ENCODE data around the gene ZDHHC7. TPM values are rescaled to one million over a fixed set of nuclear protein-coding genes. Genes with fewer than 3 reads are reported as not detected.

ZDHHC7 gene
- total RNA-seq, 6 experiments from 2014 or later: 73.9 to 90.4 (median 78.1) TPM

DNA sequence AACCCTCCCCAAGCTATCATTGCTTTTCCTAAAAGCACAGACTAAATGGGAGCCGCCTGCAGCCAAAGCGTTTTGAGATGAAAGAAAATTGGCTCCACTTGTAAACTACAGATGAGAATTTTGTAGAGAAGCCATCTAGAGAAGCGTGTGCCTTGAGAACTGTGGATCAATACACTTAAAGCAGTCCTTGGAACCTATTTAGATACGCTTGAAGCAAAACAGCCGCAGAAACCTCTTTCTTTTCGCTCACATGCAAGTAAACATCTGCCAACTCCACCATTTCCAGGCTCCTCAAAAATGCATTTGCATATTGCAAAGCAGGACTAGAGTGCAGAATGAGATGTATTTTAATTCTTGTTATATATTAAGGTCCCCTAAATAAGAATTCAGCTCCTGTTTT, 29.4 kb upstream of the ZDHHC7 start:
- Mint-ChIP-seq H3K4me3 (no peak overlapping the region), H3K27ac (no peak overlapping the region), H3K4me1 (ENCODE audit: low read depth) (peaks cover 11% of the 10 kb centered on the region), H3K27me3 (ENCODE audit: insufficient read depth) (peaks cover 2% of the 10 kb centered on the region; the same call in 1 of the 2 replicates), H3K9me3 (no peaks in the 10 kb centered on the region), H3K36me3 (ENCODE audit: low read depth) (peaks cover 6% of the 10 kb centered on the region; the same call in 1 of the 2 replicates)
- TF ChIP-seq, protein P1, sequence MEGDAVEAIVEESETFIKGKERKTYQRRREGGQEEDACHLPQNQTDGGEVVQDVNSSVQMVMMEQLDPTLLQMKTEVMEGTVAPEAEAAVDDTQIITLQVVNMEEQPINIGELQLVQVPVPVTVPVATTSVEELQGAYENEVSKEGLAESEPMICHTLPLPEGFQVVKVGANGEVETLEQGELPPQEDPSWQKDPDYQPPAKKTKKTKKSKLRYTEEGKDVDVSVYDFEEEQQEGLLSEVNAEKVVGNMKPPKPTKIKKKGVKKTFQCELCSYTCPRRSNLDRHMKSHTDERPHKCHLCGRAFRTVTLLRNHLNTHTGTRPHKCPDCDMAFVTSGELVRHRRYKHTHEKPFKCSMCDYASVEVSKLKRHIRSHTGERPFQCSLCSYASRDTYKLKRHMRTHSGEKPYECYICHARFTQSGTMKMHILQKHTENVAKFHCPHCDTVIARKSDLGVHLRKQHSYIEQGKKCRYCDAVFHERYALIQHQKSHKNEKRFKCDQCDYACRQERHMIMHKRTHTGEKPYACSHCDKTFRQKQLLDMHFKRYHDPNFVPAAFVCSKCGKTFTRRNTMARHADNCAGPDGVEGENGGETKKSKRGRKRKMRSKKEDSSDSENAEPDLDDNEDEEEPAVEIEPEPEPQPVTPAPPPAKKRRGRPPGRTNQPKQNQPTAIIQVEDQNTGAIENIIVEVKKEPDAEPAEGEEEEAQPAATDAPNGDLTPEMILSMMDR (IDR thresholded peaks at IDR 0.05): no peak
- no peak for DNase-seq

DNA sequence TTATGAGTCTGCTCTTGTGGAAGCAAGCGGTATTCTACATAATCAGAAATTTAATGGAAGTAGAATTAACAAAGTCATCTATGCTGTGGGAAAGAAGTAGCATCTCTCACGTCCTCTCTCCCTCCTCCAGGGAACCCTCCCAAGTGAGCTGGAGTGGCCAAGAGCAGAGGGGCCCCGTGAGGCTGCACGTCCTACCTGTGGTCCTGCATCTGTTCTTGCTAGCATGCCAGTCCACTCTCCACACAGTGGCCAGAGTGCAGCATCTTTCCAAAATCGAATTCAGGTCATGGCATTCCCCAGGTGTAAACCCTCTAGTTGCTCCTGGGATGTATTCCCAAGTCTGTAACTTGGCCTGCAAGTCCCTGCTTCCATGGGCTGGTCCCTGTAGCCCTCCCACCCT, 26.4 kb upstream of the ZDHHC7 start:
- Mint-ChIP-seq H3K9me3 (no peaks in the 10 kb centered on the region), H3K27me3 (ENCODE audit: insufficient read depth) (peaks cover 4% of the 10 kb centered on the region), H3K36me3 (ENCODE audit: low read depth) (peaks cover 6% of the 10 kb centered on the region; the same call in 1 of the 2 replicates), H3K4me3 (no peak overlapping the region), H3K27ac (peak overlapping the region; percentile 80; the same call in 1 of the 2 replicates), H3K4me1 (ENCODE audit: low read depth) (peaks cover 11% of the 10 kb centered on the region)
- DNase-seq: no peak
- TF ChIP-seq, protein P1 (IDR thresholded peaks at IDR 0.05): no peak

DNA sequence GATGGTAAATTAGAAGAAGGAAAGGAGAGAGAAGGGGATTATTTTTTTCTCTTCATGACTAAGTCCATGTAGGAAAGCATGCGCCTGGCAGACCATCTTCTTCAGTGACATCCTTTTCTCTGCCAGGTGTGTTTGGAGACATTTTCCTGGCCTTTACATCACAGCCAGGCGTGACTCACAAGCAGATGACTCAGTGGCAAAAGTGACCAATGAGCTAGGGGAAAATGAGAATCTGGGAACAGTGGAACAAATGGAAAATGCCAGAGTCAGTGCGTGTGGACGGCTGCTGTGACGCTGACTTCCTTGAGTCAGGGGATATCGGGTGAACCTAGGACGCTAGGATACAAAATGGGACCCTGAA, 25.7 kb upstream of the ZDHHC7 start:
- H3K4me3 Mint-ChIP-seq: no peak overlapping the region
- H3K27ac Mint-ChIP-seq: peak overlapping the region; percentile 80
- H3K9me3 Mint-ChIP-seq: no peaks in the 10 kb centered on the region
- H3K4me1 Mint-ChIP-seq (ENCODE audit: low read depth): peaks cover 11% of the 10 kb centered on the region
- peaks cover 6% of the 10 kb centered on the region; the same call in 1 of the 2 replicates for H3K36me3 Mint-ChIP-seq (ENCODE audit: low read depth)
- H3K27me3 Mint-ChIP-seq (ENCODE audit: insufficient read depth): peaks cover 4% of the 10 kb centered on the region
- peak; percentile 72 for DNase-seq
- TF ChIP-seq, protein P1 (IDR thresholded peaks at IDR 0.05): no peak

DNA sequence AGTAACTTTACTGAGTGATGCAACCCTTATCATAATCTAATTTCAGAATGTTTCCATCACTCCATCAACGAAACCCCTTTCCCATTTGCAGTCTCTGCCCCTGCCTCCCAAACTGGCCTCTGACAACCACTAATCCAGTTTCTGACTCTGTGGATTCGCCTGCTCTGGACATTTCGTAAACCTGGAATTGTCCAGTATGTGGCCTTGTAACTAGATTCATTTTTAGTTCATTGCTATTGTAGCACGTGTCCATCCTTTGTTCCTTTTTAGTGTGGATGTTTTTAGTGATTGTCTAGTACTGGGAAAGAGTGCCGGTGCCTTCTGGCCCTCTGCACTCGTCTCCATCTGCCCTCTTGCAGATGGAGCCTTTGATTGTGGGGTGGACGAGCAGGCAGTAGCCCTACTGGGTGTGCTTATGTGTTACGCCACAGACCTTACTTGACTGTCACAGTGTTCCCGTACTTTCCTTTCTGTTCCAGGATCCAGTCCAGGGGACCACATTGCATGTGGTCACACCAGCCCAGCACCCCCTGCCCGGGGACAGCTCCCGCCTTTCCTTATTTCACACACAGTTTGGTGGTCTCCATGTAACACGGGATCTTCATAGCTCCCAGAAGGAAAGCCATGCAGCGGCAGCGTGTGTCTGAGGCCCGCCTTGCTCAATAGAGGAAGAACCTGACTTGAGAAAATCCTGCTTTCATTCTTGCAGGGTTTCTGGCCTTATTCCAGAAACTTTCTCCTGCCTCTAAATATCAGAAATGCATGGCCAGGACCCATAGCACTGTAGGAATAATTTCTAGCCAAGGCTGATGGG, 25.1 kb upstream of the ZDHHC7 start:
- no peak overlapping the region for H3K27ac Mint-ChIP-seq
- H3K9me3 Mint-ChIP-seq: no peaks in the 10 kb centered on the region
- peaks cover 4% of the 10 kb centered on the region for H3K27me3 Mint-ChIP-seq (ENCODE audit: insufficient read depth)
- H3K36me3 Mint-ChIP-seq (ENCODE audit: low read depth): peaks cover 10% of the 10 kb centered on the region; the same call in 1 of the 2 replicates
- H3K4me3 Mint-ChIP-seq: no peak overlapping the region; the same call in 1 of the 2 replicates
- DNase-seq: no peak
- peaks cover 11% of the 10 kb centered on the region for H3K4me1 Mint-ChIP-seq (ENCODE audit: low read depth)
- TF ChIP-seq, protein P1 (IDR thresholded peaks at IDR 0.05): no peak

DNA sequence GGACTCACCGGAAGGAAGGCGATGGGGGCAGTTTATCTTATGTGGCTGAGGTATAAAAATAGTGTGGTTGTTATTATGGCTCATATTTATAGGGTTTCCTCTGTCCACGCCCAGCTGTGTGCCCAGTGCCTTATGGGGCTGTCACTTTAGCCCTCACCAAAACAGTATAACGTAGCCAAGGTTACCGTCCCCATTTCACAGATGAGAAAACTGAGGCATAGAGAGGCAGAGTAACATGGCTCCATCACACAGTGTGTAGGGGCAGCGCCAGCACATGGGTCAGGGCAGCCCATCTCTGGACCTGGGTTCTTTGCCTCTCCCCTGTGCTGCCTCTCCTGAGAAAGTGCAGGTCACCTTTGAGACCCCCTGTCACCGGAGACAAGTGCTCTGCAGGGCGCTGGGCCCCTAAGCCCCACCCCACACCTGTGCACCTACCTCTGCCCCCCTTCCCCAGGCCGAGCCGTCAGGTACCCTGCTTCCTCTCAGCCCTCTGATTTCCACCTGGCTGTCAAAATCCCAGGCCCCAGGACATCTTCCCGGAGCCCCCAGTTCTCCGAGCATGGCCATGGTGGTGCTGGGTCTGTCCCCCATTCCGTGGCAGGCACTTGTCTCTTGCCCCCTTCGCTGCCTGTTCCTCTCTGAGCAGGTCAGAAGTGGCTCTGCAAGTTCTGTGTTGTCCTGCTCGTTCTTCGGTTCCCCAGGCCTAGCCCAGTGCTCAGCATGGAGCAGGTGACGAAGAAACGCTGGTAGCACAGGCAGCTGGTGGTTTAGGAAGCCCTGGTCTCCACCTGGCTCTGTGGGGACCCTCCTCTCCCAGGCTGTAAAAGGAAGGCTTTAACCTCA, 23.5 kb upstream of the ZDHHC7 start:
- TF ChIP-seq, protein P1 (IDR thresholded peaks at IDR 0.05): no peak
- Mint-ChIP-seq H3K4me3 (no peak overlapping the region), H3K36me3 (ENCODE audit: low read depth) (peaks cover 11% of the 10 kb centered on the region; the same call in 1 of the 2 replicates), H3K4me1 (ENCODE audit: low read depth) (peaks cover 15% of the 10 kb centered on the region), H3K27ac (no peak overlapping the region), H3K27me3 (ENCODE audit: insufficient read depth) (peaks cover 2% of the 10 kb centered on the region), H3K9me3 (no peaks in the 10 kb centered on the region)
- DNase-seq: no peak

Data from HFFc6 (cell line).